ENCODE results near the gene KLHL25.
"Not testable (repeated sequence)": the region's sequence is repeated elsewhere in the genome, so short reads cannot be mapped to it uniquely, and the experiment has no call there.

The KLHL25 gene, protein sequence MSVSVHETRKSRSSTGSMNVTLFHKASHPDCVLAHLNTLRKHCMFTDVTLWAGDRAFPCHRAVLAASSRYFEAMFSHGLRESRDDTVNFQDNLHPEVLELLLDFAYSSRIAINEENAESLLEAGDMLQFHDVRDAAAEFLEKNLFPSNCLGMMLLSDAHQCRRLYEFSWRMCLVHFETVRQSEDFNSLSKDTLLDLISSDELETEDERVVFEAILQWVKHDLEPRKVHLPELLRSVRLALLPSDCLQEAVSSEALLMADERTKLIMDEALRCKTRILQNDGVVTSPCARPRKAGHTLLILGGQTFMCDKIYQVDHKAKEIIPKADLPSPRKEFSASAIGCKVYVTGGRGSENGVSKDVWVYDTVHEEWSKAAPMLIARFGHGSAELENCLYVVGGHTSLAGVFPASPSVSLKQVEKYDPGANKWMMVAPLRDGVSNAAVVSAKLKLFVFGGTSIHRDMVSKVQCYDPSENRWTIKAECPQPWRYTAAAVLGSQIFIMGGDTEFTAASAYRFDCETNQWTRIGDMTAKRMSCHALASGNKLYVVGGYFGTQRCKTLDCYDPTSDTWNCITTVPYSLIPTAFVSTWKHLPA

DNA sequence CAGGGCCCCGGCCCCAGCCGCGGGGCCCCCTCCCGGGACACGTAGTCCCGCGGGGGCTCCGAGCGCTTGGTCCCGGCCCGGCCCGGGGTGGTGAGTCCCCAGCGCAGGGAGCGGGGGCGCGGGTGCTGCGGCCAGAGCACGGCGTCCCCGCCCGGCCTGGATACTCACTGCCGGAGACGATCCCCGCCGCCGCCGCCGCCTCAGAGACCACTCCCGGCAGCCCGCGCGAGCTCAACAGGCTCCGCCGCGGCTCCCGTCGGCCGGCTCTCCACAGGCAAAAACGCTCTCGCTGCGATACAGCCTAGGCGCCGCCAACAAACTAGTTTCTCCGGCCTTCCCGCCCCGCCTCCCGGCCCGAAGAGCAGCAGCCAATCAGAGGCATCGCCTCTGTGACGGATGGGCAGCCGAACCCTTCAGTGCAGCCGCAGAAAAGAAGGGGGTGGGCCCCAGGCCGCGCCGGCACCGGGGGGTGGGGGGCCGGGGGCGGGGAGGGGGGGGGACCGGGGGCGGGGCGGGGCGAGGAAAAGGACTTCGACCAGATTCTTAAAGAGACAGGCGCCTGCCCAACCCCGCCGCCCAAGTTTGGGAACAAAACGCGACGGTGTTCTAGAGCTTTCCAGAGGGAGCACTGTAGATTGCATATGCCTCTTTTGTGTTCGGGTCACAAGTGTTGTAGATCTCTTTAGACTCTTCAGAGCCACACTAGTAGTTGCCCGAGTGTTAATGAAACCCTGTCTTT is at the start of gene KLHL25:
Gene KLHL25 (minus strand): TSS at position 328 of the 739 bp plus-strand sequence. CDS start 25,115 bp downstream, outside the sequence.
- peak; percentile 91 for DNase-seq (ENCODE audit: low read depth)

DNA sequence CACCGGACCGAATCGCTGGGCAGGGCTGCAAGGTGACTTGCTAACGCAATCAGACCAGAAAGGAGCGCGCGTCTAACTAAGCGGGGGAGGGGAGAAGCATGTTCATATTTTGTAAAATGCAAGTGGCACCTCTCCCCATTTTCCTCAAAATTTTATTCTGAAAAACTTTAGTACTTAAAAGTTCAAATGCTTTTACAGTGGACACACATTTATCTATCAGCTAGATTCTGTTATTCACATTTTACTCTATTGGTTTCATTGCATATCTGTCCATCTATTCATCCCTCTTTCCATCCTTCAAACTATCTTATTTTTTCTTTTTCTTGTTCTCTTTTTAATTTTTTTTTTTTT is 46.1 kb upstream of the KLHL25 start:
- no peak for DNase-seq (ENCODE audit: low read depth)

DNA sequence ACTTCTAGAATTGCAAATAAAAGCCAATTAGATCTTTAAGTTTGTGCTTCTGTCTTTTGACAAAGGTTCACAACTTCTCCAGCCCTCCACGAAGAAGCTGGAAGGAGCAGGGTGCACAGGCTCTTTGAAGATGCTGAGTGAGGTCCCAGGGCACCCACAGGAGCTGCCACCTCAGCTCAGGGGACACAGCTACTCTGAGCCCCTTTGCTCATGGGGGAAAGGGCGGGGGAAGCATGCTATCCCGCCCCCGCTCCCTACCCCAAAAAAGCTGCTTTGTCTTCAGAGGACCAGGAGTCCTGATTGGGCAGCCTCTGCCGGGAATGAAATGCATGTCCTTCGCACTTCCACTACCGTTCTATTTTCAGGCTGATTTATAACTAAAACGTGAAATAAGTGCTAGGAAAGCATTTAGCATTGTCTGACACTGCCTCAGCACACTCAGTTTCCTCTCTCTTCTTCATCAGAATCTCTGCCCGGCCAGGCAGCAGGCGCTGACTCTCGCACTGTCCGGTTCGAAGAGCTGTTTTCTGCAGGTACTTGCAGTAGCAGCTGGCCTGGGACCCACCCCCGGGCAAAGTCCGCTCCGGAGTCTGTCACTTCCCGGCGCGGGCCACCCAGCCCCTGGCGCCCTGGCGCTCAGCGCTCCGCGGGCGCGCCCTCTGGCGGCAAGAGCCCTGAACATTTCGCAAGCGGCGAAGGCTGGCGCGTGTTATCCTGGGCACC is 45.5 kb upstream of the KLHL25 start:
- peak; percentile 38 for DNase-seq (ENCODE audit: low read depth)

DNA sequence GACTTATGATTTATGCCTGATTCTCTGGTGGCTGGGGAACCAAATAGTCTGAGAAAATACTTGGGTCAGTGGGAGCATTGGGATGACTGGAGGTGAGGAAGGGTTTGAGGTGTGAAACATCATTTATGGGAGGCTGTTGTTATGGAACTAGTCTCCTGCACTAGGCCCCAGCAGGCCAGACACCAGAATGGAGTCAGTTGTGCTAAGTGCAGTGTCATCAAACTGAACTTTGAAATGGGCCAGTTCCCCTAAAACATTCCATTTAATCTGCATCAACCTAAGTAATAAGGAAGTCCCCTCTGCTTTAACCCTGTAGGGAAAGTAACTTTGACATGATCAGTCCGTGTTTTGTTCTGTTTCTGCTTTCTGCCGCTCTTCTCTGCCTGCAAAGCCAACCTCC is 44.9 kb upstream of the KLHL25 start:
- no peak for DNase-seq (ENCODE audit: low read depth)

DNA sequence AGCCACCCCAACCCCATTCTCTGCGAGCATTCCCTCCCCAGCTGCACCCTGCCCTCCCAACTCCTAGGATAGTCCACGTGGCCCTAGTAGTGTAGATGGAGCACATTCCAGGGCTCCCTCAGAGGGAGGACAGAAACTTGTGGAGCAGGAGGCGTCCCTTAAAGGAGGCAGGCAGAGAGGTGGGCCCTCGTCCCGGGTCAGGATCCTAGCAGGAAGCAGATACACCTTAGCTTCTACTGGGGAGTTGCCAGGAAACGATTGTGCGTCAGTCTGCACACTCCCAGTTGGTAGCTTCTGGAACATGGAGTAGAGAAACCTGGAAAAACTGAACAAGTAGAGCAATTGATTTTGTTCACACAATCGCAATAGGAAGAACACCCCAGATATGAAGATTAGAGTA is 43.9 kb upstream of the KLHL25 start:
- no peak for DNase-seq (ENCODE audit: low read depth)

DNA sequence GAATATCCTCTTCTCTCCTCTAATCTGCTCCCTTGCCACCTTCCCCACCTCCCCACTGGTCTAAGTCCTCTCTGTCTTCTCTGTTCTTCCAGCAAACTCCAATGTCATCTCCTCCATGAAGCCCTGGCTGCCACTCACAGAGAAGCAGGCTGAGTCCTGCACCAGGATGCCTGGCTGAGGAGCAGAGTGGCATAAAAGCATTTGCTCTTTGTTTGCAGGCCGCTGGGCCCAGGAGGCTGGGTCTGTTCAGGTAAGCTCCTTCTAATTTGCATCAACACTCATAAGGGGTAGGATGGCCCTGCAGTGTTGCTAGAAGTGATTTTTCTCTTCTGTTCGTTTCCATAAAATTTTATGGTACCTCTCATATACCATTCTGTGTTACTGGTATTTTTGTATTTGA is 43.2 kb upstream of the KLHL25 start:
- DNase-seq (ENCODE audit: low read depth) = no peak

DNA sequence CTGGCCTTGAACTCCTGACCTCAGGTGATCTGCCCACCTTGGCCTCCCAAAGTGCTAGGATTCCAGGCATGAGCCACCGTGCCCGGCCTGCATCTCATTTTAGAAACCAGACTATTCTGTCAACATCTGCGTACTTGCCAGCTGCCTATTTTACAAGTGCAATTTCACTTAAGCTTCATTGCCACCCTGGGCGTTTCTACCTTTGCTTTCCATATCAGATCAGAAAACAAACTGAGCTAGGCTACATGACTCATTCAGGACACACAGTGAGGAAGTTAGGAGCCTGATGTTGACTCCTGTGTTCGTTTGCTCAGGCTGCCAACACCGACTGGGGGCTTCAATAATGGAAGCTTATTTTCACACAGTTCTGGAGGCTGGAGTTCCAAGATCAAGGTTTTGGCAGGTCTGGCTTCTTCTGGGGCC is 42.3 kb upstream of the KLHL25 start:
- no peak for DNase-seq (ENCODE audit: low read depth)

DNA sequence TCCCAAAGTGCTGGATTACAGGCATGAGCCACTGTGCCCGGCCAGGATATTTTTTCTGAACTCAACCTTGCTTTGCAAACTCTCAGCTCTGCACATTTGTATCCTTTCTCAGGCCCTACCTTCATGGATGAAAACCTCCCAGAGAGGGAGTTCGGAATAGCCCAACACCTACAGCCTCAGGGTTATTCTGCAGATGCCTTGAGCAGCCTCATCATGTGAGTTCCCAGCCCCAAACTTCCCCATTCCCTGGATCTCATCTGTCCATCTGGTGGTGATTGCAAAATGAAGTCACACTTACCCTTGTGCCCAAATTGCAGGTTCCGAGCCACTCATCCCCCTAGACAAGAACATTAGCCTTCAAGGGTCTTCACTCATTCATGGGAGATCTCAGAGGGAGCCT is 39.9 kb upstream of the KLHL25 start:
- no peak for DNase-seq (ENCODE audit: low read depth)

DNA sequence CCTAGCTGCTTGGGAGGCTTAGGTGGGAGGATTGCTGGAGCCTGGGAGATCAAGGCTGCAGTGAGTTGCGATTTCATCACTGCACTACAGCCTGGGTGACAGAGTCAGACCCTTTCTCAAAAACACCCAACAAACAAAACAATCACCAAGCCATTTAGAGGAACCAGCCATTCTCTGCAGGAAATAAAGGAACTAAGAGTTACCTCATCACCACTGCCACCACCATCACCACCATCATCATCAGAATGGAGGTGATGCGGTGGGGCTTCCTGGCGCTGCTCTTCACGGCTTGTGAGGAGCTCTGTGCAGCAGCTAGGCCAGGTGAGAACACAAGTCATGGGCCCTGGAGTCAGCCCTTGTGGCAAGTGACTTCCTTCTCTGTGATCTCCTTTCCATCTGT is 37.7 kb upstream of the KLHL25 start:
- DNase-seq (ENCODE audit: low read depth) = no peak

DNA sequence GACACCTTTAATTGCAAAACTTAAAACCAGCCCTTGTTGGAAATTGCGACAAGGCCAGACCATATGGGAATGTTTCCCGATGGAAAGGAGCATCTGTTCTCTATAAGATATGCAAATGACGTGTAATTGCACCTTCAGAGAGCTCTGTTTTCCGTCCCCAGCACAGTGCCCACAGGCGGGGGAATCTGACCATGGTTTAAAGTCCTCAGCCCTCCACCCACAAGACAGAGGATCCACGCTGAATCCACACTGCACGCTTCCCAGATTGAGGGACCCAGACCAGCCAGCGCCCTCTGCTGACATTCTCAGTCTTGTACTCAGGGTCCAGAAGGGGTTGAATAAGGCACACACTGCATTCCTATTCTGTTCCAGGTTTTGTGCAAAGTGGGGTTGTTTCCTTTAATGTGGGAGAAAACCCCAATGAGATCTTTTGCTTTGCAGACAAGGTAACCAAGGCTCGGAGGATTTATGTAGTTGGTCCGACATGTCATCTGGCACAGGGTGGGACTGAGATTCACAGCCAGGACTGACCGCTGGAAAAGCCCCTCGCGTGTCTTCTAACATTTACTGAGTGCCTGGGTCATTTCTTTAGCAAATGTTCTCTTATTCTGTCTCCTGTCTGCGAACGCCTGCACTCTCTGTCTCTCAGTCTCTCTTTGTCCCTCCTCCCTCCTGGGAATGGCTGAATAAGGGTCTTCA is 36.8 kb upstream of the KLHL25 start:
- no peak for DNase-seq (ENCODE audit: low read depth)

DNA sequence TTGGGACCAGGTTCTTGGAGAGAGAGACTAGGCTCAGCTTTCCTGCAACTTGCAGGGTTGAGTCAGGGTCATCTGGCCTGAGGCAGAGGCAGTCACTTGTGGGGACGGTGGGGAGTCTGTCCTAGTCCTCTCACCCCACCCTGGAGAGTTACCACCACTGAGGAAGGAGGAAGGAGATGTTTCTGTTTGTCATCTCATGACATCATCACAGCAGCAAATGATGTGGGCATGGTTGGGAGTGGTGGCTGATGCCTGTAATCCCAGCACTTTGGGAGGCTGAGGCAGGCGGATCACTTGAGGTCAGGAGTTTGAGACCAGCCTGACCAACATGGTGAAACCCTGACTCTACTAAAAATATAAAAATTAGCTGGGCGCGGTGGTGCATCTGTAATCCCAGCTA is 35.0 kb upstream of the KLHL25 start:
- DNase-seq (ENCODE audit: low read depth) = not testable (repeated sequence)

DNA sequence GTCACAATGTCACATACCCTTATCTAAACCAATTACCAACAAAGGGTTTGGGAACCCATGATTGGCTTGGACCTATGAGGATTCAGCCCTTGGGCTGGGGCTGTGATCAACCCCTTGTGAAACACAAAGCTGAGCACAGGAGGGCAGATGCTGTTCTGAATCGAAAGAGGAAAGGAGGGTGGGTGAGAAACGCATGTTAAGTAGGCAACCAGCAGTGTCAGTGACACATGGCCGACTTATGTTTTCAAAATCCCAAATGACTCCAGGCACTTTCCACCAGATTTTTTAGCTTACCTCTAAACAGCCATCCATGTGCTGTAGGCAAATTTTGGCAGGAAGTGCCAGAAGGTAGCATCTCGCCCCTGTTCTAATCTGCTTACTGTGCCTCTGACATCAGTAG is 34.1 kb upstream of the KLHL25 start:
- DNase-seq (ENCODE audit: low read depth) = no peak

DNA sequence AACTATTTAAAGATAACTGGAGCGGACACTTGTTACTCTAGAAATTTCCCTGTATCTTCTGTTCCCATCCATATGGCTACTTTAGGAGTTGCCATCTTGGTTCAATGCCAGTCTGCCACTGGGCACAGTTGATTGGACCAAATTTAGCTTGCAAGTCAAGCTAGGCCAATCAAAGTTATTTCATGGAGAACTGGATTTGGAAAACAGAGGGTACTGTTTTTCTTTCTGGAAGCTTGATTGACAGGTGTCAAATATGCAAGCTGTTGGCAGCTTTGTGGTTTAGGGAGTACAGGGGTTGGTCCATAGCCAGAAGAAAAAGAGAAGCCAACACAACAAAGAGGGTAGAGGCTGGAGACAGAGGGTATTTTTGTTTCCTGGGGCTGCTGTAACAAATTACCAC is 33.4 kb upstream of the KLHL25 start:
- DNase-seq (ENCODE audit: low read depth) = no peak

DNA sequence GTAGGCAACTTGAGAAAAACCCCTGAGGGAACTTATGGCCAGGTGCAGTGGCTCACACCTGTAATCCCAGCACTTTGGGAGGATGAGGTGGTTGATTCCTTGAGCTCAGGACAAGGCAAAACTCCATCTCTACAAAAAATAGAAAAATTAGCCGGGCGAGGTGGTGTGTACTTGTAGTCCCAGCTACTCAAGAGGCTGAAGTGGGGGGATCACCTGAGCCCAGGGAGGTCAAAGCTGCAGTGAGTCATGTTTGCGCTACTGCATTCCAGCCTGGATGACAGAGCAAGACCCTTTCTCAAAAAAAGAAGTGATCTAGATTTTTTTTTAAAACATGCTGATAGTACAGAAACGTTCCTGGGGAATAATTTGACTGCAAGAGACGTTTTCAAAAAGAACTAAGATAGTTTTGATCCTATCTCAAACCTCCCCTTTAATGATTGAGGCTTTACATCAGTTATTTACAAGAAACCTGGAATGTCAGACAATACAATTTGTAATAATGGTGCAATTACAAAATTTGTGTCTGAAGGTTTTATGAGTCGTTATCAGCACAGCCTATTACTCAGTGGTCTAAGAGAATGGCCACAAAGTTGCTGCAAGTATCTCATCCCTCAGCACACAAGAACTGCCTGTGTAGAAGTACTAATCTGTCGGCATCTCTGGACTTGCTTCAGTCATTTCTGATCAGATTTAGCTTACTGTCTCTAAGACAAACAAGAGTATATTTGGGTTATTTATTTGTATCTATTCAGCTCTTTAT is 32.2 kb upstream of the KLHL25 start:
- DNase-seq (ENCODE audit: low read depth) = no peak

DNA sequence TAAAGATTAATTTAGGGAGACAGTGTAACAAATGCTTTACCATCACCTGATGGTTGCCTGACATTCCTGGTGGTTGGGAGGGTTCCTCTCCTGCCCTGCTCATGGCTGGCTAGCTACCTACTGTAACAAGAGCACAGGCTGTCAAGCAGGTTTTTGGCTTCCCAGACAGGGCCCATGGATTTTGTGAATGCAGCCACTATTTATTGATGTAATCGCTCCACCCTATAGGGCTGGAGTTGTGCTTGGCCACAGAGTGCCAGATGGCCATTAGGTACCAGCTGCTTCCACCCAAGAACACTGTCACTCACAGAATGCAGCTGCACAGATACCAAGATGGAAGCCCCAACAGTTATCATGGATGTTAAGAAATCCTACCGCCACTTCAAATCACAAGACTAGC is 31.0 kb upstream of the KLHL25 start:
- no peak for DNase-seq (ENCODE audit: low read depth)

DNA sequence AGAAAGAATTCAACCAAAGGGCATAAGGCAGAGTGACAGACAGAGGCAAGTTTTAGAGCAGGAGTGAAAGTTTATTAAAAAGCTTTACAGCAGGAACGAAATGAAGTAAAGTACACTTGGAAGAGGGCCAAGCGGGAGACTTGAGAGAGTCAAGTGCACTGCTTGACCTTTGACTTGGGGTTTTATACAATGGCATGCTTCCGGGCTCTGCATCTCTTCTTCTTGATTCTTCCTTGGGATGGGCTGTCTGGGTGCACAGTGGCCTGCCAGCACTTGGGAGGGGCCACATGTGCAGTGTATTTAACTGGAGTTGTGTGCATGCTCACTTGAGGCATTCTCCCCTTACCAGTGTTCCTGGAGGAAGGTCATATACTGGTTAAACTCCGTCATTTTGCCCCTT is 30.4 kb upstream of the KLHL25 start:
- DNase-seq (ENCODE audit: low read depth) = no peak

DNA sequence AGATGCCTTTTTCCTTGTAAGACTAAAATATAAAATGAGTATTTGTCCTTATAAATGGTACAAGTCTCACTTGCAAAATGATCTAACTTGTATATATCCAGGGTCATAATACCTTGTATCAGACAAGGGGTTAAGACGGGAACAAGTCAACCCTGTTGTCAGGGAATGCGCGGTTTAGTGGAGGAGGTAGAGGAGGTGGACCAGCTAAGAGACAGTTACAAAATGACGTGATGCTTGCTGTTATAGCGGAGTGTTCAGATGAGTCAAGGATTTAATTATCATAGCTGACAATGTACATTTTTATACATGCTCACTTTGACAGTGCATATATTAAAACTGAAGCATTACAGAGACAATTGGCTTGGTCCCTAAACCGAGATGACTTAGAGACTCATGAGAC is 26.8 kb upstream of the KLHL25 start:
- DNase-seq (ENCODE audit: low read depth) = no peak

DNA sequence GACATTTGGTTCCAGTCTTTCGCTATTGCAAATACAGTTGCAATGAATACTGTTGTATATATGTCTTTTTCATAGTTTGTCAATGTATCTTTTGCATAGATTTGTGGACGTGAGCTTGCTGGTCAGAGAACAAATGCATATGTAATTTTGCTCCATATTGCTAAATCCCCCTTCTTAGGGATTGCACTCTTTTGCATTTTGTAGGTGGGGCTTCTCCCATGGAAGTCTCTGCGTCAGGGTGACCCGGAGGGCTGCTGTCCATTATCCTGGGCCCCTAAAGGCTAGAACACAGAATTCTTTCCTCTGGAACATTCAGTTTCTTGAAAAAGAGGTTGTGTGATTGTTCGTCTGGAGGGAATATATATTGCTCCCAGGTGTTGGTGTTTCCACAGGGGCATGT is 25.2 kb upstream of the KLHL25 start:
- DNase-seq (ENCODE audit: low read depth) = no peak

DNA sequence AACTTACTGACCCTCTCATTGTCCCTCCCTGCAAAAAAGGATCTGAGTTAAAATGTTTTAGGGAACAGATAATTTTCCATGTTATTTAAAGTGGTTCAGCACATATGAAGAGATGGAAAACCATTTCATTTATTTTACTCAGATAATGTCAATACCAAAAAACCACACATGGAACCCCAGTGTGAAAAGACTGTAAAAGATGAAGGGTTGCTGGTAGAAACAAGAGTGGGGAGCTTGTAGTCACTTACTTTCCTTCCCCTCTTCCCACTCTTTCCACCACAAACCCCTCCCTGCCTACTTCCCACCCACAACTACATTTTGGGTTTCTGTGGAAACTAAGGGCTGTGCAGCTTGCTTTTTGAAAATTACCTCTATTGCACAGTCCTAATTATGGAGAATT is 18.5 kb upstream of the KLHL25 start:
- no peak for DNase-seq (ENCODE audit: low read depth)

DNA sequence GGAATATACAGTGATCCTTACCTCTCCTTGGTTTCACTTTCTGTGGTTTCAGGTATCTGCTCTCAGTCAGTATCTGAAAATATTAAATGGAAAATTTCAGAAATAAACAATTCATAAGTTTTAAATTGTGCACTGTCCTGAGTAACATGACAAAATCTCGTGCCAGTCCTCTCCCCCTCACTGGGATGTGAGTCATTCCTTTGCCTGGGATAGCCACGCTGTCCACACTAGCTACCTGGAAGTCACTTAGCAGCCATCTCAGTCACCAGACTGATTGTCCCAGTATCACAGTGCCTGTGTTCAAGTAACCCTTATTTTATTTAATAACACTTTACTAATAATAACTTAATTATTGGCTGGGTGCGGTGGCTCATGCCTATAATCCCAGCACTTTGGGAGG is 15.3 kb upstream of the KLHL25 start:
- DNase-seq (ENCODE audit: low read depth) = no peak

DNA sequence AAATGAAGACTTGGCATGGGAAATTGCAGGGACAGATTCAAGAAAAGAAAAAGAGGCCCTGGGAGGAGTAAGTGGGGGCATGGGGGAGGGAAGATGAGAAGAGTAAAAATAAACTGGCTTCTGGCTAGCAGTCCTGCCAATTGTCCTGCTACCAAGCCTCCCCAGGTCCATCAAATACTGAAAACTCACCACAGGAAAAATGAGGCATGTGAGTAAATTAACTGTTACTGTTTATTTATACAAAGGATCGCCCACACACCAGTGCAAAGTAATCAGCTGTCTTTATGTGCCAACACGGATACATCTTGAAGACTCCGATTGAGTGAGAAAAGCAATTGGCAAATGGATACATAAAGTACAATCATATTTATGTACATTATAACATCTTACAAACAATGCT is 10.7 kb upstream of the KLHL25 start:
- no peak for DNase-seq (ENCODE audit: low read depth)

All from T-helper 22 cell (primary cell).